Ecto neural progenitor cell (in vitro differentiated cells): ENCODE results near the gene FMN1.

Experiments used
- DNase-seq: peaks from one replicate; pipeline ENCODE4 v3.0.0-alpha.2; 2018; ENCODE audit warnings: low spot score

The FMN1 gene

GRCh38 chr15:32718821-32719716, 475.4 kb downstream of the FMN1 start:
- DNase-seq, result peak; percentile 67

DNA sequence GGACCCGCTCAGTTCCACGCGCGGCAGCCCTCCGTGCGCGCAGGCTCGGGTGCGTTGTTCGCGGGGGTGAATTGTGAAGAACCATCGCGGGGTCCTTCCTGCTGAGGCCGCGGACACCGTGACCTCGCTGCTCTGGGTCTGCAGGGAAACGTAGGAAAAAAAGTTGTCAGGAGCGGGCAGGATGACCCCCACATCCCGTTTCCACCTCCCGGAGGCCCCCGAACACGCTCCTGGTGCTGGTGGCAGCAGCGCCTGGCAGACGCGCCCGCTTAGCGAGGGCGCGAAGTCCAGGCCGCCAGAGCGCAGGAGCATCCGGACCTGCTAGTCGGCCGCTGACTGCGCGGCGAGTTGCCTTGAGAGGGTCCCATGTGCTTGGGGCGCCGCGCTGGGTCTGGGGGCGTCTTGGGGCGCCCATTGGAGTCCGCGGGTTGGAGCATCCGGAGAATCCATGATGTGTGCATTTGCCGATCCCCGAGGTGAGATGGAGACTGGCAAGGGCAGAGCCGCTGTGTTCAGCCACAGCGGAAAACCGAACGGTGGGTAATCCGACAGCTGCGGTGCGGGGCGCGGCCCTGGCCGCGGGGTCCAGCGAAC, 476.2 kb downstream of the FMN1 start:
- DNase-seq, result peak; percentile 65

- peak; percentile 90 for DNase-seq
These were observed 476.9 kb downstream of the FMN1 start, which contains the start of gene GREM1 for GRCh38 chr15:32717426-32718226. TSS of gene GREM1 (plus strand) at chr15:32718004. CDS start at chr15:32730691, 12,687 bp downstream.

DNA sequence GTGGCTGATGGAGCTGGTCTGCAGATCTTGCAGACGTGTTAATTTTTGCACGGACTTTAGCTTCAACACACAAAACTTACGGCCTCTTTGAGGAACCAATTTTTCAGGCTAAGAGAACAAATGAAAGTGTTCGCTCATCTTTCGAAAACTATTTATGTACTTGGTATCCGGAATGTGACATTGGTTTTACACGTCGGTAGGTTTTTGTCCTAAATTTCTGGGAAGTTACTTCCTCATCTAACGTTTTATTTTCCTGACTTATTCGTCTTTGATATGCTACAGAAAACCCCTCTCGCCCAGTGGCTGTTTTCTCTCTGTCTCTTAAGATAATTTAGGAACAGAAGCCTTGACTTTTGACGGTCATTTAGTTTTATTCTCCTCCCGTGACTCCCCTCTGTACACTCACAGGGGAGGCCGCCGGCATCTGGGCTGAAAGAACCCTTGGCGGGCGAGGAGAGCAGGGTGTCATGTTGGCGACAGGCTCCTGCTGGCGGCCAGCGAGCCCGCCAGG, 477.5 kb downstream of the FMN1 start:
- DNase-seq, result no peak

GRCh38 chr15:32716216-32716914, 478.1 kb downstream of the FMN1 start:
- no peak for DNase-seq
